H1 (cell line): ENCODE measurements around the gene DIP2C. TPM values are rescaled to one million over a fixed set of nuclear protein-coding genes. Genes with fewer than 3 reads are reported as not detected.

Experiments
- TBP ChIP-seq: IDR thresholded peaks from 2 replicates; pipeline ENCODE4 v1.6.1; 2011; ENCODE audit warnings: low read depth, low read length, improper control_type of control experiment
- polyA plus RNA-seq, 7 experiments: library from polyadenylated mRNA; depleted of rRNA in 3 of 7; stranded (reverse) in 5 of 7; unstranded in 2 of 7; fragments of >200 nt in 5 of 7; fragments of 200-250 nt in 2 of 7; gene quantifications; 1 replicate in 5 of 7; 2 replicates in 1 of 7; 4 replicates in 1 of 7; pipeline versions ENCODE4 v1.2.1 to v1.2.3, GENCODE V29; 2011 to 2013; ENCODE audit warnings: missing spikeins in 2 of 7, mixed read lengths in 2 of 7
- total RNA-seq: library from RNA; stranded (reverse); fragmentation: NEBNext Ultra II Directional; extraction: Animal tissue kit (Norgen Biotek cat#: 25700); gene quantifications from 2 replicates; pipeline ENCODE4 v1.2.1, GENCODE V29; 2021

The DIP2C gene
- total and polyA plus RNA-seq, 2 of the 8 experiments (the other 6 are each of a cell fraction or from before 2014, with no cell fraction given) = 3.8 to 9.3 TPM

GRCh38 chr10:642186-642890, 47.1 kb downstream of the DIP2C start (continued):
- TF ChIP-seq TBP = no peak
